ENCODE data around the gene ELOVL6. TPM values are rescaled to one million over a fixed set of nuclear protein-coding genes. Genes with fewer than 3 reads are reported as not detected.
"Not testable (repeated sequence)": the region's sequence is repeated elsewhere in the genome, so short reads cannot be mapped to it uniquely, and the experiment has no call there.

Gene ELOVL6
- total RNA-seq, 1 experiment from 2014 or later: 23.5 TPM

DNA sequence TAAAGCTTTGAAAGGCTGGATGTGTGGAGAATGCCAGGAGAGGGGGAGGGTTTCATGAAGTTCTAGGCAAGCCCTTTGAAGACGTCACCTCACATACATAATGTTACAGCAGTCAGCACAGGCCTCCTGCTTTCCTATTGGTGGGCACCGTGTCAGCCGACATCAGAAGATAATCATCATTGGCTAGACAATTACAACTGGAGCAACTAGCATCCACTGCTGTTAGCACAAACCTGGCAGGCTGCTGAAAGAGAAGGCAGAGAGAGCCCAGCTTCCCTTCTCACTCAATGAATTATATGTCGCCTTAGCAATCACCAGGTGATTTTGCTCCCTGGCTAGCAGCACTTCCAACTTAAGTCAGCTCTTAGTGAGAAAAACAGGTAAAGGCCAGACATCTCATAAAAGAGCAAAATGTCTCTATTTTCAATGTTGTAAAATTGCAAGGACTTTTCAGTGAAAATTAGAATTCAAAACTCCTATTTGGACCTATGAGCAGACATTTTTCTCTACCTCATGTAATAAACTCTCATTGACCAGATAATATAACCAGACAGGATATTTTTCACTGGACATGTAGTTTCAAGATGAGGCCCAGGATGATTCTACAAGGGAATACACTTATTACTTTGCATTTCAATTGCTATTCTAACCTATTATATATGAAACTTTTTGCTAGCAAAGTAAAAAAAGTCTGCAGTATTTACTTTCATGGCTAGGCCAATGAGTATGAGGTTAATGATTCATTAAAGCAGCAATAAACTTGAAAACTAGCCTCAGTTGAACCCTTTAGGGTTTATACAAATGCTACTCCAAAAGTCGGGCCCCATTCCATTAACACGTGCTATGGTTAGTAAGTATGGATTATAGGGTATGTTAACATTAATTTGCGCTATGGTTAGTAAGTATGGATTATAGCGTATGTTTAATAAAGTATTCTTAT is 4.3 kb downstream of the ELOVL6 start:
- TF ChIP-seq, protein P1, sequence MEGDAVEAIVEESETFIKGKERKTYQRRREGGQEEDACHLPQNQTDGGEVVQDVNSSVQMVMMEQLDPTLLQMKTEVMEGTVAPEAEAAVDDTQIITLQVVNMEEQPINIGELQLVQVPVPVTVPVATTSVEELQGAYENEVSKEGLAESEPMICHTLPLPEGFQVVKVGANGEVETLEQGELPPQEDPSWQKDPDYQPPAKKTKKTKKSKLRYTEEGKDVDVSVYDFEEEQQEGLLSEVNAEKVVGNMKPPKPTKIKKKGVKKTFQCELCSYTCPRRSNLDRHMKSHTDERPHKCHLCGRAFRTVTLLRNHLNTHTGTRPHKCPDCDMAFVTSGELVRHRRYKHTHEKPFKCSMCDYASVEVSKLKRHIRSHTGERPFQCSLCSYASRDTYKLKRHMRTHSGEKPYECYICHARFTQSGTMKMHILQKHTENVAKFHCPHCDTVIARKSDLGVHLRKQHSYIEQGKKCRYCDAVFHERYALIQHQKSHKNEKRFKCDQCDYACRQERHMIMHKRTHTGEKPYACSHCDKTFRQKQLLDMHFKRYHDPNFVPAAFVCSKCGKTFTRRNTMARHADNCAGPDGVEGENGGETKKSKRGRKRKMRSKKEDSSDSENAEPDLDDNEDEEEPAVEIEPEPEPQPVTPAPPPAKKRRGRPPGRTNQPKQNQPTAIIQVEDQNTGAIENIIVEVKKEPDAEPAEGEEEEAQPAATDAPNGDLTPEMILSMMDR (IDR thresholded peaks at IDR 0.05; ENCODE audit: unreplicated experiment): no peak
- peak; percentile 96 for DNase-seq (ENCODE audit: unreplicated experiment)
- BruUV-seq (replicated peaks): TSS peak; percentile 97
- no peaks in the 10 kb centered on the region for H3K9me3 Mint-ChIP-seq (ENCODE audit: unreplicated experiment)
- peak overlapping the region; percentile 31 for H3K4me3 Mint-ChIP-seq (ENCODE audit: unreplicated experiment)
- peak overlapping the region; percentile 78 for H3K27ac Mint-ChIP-seq (ENCODE audit: low read depth, unreplicated experiment)
- ChIA-PET POLR2A (interaction anchor here (0.6 to 3.8 kb wide), 22 partner anchors 9 to 755 kb away, joined by 3 to 19 read pairs (median 4); no protein-coding TSS in a partner anchor), CTCF (interaction anchor here (0.7 to 1.6 kb wide), 7 partner anchors 29 to 145 kb away, joined by 3 to 7 read pairs (median 5); no protein-coding TSS in a partner anchor)
- intact Hi-C loops (cut with micrococcal nuclease): loop anchor here (2.0 to 10.0 kb wide), 2 partner anchors 29 to 109 kb away; no protein-coding TSS in a partner anchor
- H3K27me3 Mint-ChIP-seq (ENCODE audit: insufficient read depth, unreplicated experiment): no peaks in the 10 kb centered on the region
- peaks cover 4% of the 10 kb centered on the region for H3K36me3 Mint-ChIP-seq (ENCODE audit: insufficient read depth, unreplicated experiment)
- H3K4me1 Mint-ChIP-seq (ENCODE audit: insufficient read depth, unreplicated experiment): peaks cover 16% of the 10 kb centered on the region

DNA sequence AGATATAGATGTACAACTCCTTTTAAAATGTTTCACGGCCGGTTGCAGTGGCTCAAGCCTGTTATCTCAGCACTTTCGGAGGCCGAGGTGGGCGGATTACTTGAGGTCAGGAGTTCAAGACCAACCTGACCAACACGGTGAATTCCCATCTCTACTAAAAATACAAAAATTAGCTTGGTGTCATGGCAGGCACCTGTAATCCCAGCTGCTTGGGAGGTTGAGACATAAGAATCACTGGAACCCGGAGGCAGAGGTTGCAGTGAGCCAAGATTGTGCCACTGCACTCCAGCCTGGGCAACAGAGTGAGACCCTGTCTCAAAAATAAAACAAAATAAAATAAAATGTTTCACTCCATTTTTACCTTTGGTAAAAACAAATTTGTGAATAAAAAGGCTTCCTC is 5.1 kb downstream of the ELOVL6 start:
- H3K36me3 Mint-ChIP-seq (ENCODE audit: insufficient read depth, unreplicated experiment): not testable (repeated sequence)

DNA sequence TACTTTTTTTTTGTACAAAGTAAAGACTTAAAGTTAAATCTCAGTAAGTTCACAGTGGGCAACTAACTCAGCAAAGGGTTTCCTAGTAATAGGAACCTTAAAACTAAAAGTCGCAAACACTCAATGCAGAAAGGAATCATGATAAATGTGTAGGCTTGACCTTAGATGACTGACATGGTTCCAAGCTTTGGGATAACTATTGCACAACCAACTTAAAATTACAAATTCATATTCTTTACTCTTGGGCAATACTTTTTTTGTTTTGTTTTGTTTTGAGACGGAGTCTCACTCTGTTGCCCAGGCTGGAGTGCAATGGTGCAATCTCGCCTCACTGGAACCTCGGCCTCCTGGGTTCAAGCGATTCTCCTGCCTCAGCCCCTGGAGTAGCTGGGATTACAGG is 8.2 kb downstream of the ELOVL6 start:
- TF ChIP-seq, protein P1 (IDR thresholded peaks at IDR 0.05; ENCODE audit: unreplicated experiment): no peak
- no peak overlapping the region for H3K27ac Mint-ChIP-seq (ENCODE audit: low read depth, unreplicated experiment)
- no TSS peak for BruUV-seq (replicated peaks)
- H3K27me3 Mint-ChIP-seq (ENCODE audit: insufficient read depth, unreplicated experiment): no peaks in the 10 kb centered on the region
- peaks cover 14% of the 10 kb centered on the region for H3K36me3 Mint-ChIP-seq (ENCODE audit: insufficient read depth, unreplicated experiment)
- no peak overlapping the region for H3K4me3 Mint-ChIP-seq (ENCODE audit: unreplicated experiment)
- DNase-seq (ENCODE audit: unreplicated experiment): peak; percentile 62
- intact Hi-C loops (cut with micrococcal nuclease): loop anchor here (10.0 kb wide), 1 partner anchor 105 kb away; no protein-coding TSS in a partner anchor
- ChIA-PET POLR2A (interaction anchor here (0.8 kb wide), 1 partner anchor 62 kb away, joined by 3 read pairs; no protein-coding TSS in a partner anchor), CTCF (interaction anchor here (1.2 kb wide), 1 partner anchor 141 kb away, joined by 5 read pairs; no protein-coding TSS in a partner anchor)
- H3K9me3 Mint-ChIP-seq (ENCODE audit: unreplicated experiment): no peaks in the 10 kb centered on the region
- H3K4me1 Mint-ChIP-seq (ENCODE audit: insufficient read depth, unreplicated experiment): peaks cover 7% of the 10 kb centered on the region

More for the DNA sequence above, 5.1 kb downstream of the ELOVL6 start:
- POLR2A ChIA-PET: interaction anchor here (0.6 to 3.8 kb wide), 16 partner anchors 9 to 754 kb away, joined by 3 to 19 read pairs (median 4); no protein-coding TSS in a partner anchor
- Mint-ChIP-seq H3K27ac (ENCODE audit: low read depth, unreplicated experiment) (peak overlapping the region; percentile 78), H3K4me1 (ENCODE audit: insufficient read depth, unreplicated experiment) (peaks cover 12% of the 10 kb centered on the region)
- not testable (repeated sequence) for DNase-seq (ENCODE audit: unreplicated experiment); H3K4me3 Mint-ChIP-seq (ENCODE audit: unreplicated experiment); H3K9me3 Mint-ChIP-seq (ENCODE audit: unreplicated experiment); BruUV-seq (replicated peaks); H3K27me3 Mint-ChIP-seq (ENCODE audit: insufficient read depth, unreplicated experiment)
- CTCF ChIA-PET: interaction anchor here (0.8 to 1.4 kb wide), 3 partner anchors 29 to 144 kb away, joined by 3 to 7 read pairs (median 6); no protein-coding TSS in a partner anchor
- intact Hi-C loops (cut with micrococcal nuclease): loop anchor here (10.0 kb wide), 1 partner anchor 108 kb away; no protein-coding TSS in a partner anchor

DNA sequence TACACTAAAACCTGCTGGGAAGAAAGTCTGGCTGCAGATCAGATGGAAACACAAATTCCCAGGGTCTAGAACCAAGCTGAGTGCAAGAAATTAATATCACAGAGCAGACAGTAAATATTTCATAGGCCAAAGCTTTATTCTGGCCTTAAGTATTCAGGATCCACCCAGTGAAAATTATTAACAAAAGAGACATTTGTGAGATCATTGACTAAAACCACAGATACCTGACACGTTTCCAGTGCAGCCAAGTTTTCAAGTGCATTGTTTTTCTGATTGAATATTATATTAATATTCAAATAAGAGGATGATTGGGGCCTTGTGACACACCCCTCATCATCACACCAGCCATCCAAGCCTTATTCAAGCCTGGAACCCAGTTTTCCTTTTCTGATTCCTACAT is 10.3 kb downstream of the ELOVL6 start:
- TF ChIP-seq, protein P1 (IDR thresholded peaks at IDR 0.05; ENCODE audit: unreplicated experiment): no peak
- Mint-ChIP-seq H3K27me3 (ENCODE audit: insufficient read depth, unreplicated experiment) (no peaks in the 10 kb centered on the region), H3K36me3 (ENCODE audit: insufficient read depth, unreplicated experiment) (peaks cover 20% of the 10 kb centered on the region), H3K4me1 (ENCODE audit: insufficient read depth, unreplicated experiment) (peaks cover 8% of the 10 kb centered on the region), H3K27ac (ENCODE audit: low read depth, unreplicated experiment) (no peak overlapping the region), H3K9me3 (ENCODE audit: unreplicated experiment) (no peaks in the 10 kb centered on the region), H3K4me3 (ENCODE audit: unreplicated experiment) (no peak overlapping the region)
- BruUV-seq (replicated peaks): no TSS peak
- intact Hi-C loops (cut with micrococcal nuclease): no loop called here
- ChIA-PET POLR2A (no interaction called here), CTCF (interaction anchor here (0.6 to 0.9 kb wide), 3 partner anchors 93 to 324 kb away, joined by 3 read pairs; no protein-coding TSS in a partner anchor)
- DNase-seq (ENCODE audit: unreplicated experiment): no peak

All from MCF 10A (cell line).